Measurements from ENCODE around the gene SFT2D2.

SFT2D2 gene

DNA sequence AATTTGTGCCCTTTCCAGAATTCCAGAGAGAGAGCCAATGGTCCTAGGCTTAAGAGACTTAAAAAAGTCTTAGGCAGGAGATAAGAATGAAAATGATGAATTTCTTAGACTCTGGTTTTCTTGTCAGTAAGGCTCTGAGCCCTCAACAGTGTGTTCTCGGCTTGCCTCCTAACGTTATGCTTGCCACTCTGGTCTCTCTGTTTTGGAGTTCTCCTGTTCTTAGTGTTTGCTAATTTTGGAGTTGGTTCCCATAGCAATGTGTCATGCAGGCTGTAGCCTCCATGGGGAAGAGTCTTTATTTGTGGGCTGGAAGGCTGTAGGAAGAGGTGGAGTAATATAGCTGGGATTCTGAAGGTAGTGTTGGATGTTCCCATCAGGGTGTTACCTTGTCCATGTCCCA lies 74.8 kb downstream of the SFT2D2 start:
- Histone ChIP-seq H3K27me3 (replicated peaks; ENCODE audit: control insufficient read depth, insufficient read depth, low read length, poor library complexity, severe bottlenecking) (no peaks in the 10 kb centered on the region), H3K36me3 (ENCODE audit: control insufficient read depth, insufficient read depth, low read length) (no peaks in the 10 kb centered on the region), H3K27ac (ENCODE audit: insufficient read depth, low read length, poor library complexity, severe bottlenecking) (no peak overlapping the region), H3K4me3 (ENCODE audit: insufficient read depth, low read depth, low read length, poor library complexity, severe bottlenecking) (no peak overlapping the region), H3K9me3 (ENCODE audit: control insufficient read depth, low read length) (no peaks in the 10 kb centered on the region), H3K4me1 (ENCODE audit: control insufficient read depth, insufficient read depth, low read length, poor library complexity, severe bottlenecking) (no peaks in the 10 kb centered on the region)
- no peak for DNase-seq

- no peaks in the 10 kb centered on the region for H3K36me3 ChIP-seq (ENCODE audit: control insufficient read depth, insufficient read depth, low read length)
- H3K27me3 ChIP-seq (replicated peaks; ENCODE audit: control insufficient read depth, insufficient read depth, low read length, poor library complexity, severe bottlenecking), result no peaks in the 10 kb centered on the region
- H3K4me1 ChIP-seq (ENCODE audit: control insufficient read depth, insufficient read depth, low read length, poor library complexity, severe bottlenecking), result no peaks in the 10 kb centered on the region
- no peak for DNase-seq
- no peaks in the 10 kb centered on the region for H3K9me3 ChIP-seq (ENCODE audit: control insufficient read depth, low read length)
- no peak overlapping the region for H3K4me3 ChIP-seq (ENCODE audit: insufficient read depth, low read depth, low read length, poor library complexity, severe bottlenecking)
- H3K27ac ChIP-seq (ENCODE audit: insufficient read depth, low read length, poor library complexity, severe bottlenecking), result no peak overlapping the region
Observed at GRCh38 chr1:168301664-168302320, 76.0 kb downstream of the SFT2D2 start.

Data from effector memory CD4-positive, alpha-beta T cell (primary cell).